ENCODE results near the gene AGAP3. TPM values are rescaled to one million over a fixed set of nuclear protein-coding genes. Genes with fewer than 3 reads are reported as not detected.

The AGAP3 gene
- polyA plus RNA-seq, 1 experiment, result 52.1 TPM

GRCh38 chr7:151173386-151174245 lies 87.3 kb downstream of the AGAP3 start:
- POLR2A ChIA-PET, result no interaction called here
- CTCF ChIA-PET, result interaction anchor here (0.7 to 1.3 kb wide), 7 partner anchors 9 to 147 kb away, joined by 3 to 8 read pairs (median 3); no protein-coding TSS in a partner anchor

GRCh38 chr7:151174246-151175046 lies 88.2 kb downstream of the AGAP3 start:
- POLR2A ChIA-PET, result no interaction called here
- H3K4me3 ChIP-seq (ENCODE audit: low read depth, low read length), result no peak overlapping the region
- CTCF ChIA-PET, result interaction anchor here (0.6 to 1.1 kb wide), 3 partner anchors 9 to 295 kb away, joined by 3 read pairs; no protein-coding TSS in a partner anchor
- no peaks in the 10 kb centered on the region for H3K36me3 ChIP-seq (ENCODE audit: control insufficient read depth, insufficient read depth, low read length)
- H3K27me3 ChIP-seq (ENCODE audit: control insufficient read depth, insufficient read depth, low read length), result peaks cover 25% of the 10 kb centered on the region
- TF ChIP-seq CTCF (IDR thresholded peaks at IDR 0.05; ENCODE audit: insufficient read depth, low read depth, low read length), result no peak
- DNase-seq (ENCODE audit: low read depth), result no peak

More at GRCh38 chr7:151173386-151174245, 87.3 kb downstream of the AGAP3 start:
- no peak overlapping the region for H3K4me3 ChIP-seq (ENCODE audit: low read depth, low read length)
- H3K36me3 ChIP-seq (ENCODE audit: control insufficient read depth, insufficient read depth, low read length), result no peaks in the 10 kb centered on the region
- no peak for TF ChIP-seq CTCF (IDR thresholded peaks at IDR 0.05; ENCODE audit: insufficient read depth, low read depth, low read length)
- H3K27me3 ChIP-seq (ENCODE audit: control insufficient read depth, insufficient read depth, low read length), result peaks cover 26% of the 10 kb centered on the region
- DNase-seq (ENCODE audit: low read depth), result no peak

GRCh38 chr7:151175047-151175792 lies 88.9 kb downstream of the AGAP3 start:
- Histone ChIP-seq H3K36me3 (ENCODE audit: control insufficient read depth, insufficient read depth, low read length) (no peaks in the 10 kb centered on the region), H3K27me3 (ENCODE audit: control insufficient read depth, insufficient read depth, low read length) (peaks cover 26% of the 10 kb centered on the region), H3K4me3 (ENCODE audit: low read depth, low read length) (no peak overlapping the region)
- DNase-seq (ENCODE audit: low read depth), result no peak
- CTCF ChIA-PET, result interaction anchor here (0.6 to 1.1 kb wide), 4 partner anchors 9 to 296 kb away, joined by 3 read pairs; no protein-coding TSS in a partner anchor
- no peak for TF ChIP-seq CTCF (IDR thresholded peaks at IDR 0.05; ENCODE audit: insufficient read depth, low read depth, low read length)
- POLR2A ChIA-PET, result no interaction called here

GRCh38 chr7:151175793-151176311 lies 89.6 kb downstream of the AGAP3 start:
- CTCF ChIA-PET, result interaction anchor here (0.6 to 2.0 kb wide), 3 partner anchors 30 to 277 kb away, joined by 3 to 5 read pairs (median 4); no protein-coding TSS in a partner anchor
- Histone ChIP-seq H3K27me3 (ENCODE audit: control insufficient read depth, insufficient read depth, low read length) (peaks cover 26% of the 10 kb centered on the region), H3K4me3 (ENCODE audit: low read depth, low read length) (no peak overlapping the region), H3K36me3 (ENCODE audit: control insufficient read depth, insufficient read depth, low read length) (no peaks in the 10 kb centered on the region)
- no peak for DNase-seq (ENCODE audit: low read depth)
- POLR2A ChIA-PET, result no interaction called here
- TF ChIP-seq CTCF (IDR thresholded peaks at IDR 0.05; ENCODE audit: insufficient read depth, low read depth, low read length), result no peak

All from BJ (cell line).